GM19372 (cell line): ENCODE data around the gene CHST15.
"Not testable (repeated sequence)": the region's sequence is repeated elsewhere in the genome, so short reads cannot be mapped to it uniquely, and the experiment has no call there.

Source experiments
- ATAC-seq: cut with Tn5 transposase; IDR thresholded peaks from one replicate; pipeline ENCODE4 v1.9.1; 2021; ENCODE audit warnings: mild to moderate bottlenecking, low read depth, moderate library complexity; ENCODE audit not compliant: unreplicated experiment

Gene CHST15

DNA sequence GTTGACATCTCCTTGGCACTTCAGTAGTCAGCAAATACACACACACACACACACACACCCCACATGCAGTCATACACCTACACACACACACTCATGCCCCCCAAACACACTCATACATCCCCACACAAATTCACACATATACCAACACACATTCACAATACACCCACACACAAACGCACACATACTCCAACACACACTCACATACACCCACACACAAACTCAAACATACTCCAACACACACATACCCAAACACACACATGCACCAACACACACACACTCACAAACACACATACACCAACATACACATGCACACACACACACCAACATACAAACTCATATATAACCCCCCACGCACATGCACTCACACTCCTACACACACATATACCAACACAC, 31.4 kb upstream of the CHST15 start:
- ATAC-seq: no peak

DNA sequence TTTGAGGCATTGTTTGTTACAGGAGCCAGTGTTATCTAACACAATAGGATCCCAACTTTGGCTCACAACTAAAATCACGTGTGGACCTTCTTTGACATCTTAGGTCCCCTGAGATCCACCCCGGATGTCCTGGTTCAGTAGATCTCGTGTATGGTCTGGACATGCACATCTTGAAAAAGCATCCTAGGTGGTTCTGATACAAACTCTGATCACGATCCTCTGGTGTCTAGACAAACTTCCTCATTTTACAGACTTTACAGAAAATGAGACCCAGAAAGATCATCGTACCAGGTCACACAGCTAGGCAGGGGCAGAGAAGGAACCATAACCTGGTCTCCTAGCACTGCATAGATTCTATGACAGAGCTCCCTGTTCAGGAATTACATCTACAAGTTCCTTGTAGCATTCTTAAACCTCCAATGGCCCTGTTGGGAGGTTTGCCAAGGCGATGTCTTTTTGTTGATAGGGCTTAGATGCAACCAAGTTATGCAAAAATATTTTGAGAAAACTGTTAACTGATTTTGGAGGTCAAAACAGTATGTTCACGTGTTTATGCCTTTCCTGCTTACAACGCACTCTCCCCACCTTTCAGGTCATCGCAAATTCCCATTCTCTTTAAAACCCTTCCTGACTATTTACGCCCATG, 30.8 kb upstream of the CHST15 start:
- no peak for ATAC-seq

DNA sequence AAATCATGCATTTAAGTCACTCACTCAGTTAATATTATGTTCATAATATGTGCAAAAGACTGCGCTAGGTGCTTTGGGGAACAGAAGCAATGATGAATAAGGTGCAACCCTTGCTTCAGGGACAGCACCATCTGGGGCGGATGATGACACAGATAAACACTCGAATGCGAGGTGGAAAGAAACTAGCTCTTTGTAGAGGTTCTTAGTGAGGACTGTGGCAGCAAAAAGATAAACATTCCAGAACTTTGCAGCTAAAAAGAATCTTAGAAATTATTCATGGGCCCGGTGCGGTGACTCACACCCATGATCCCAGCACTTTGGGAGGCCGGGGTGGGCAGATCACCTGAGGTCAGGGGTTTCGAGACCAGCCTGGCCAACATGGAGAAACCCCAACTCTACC, 29.8 kb upstream of the CHST15 start:
- no peak for ATAC-seq

DNA sequence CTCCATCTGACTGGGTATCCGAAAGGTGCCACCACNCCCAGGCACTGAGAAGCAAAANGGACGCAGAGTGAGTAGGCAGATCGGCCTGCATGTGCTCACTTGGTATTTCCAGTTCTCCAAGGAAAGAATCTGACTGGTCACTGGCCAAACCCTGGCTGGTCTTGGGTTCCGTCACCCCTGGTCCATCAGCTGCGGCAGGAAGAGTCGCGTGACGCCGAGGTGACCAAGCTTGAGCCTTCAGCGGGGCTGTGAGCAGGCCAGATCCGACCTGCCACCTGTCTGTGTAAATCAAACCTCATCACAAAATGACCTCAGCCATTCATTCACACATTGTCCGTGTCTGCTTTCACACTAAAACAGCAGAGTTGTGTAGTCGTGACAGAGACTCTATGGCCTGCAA, 28.8 kb upstream of the CHST15 start:
- no peak for ATAC-seq

DNA sequence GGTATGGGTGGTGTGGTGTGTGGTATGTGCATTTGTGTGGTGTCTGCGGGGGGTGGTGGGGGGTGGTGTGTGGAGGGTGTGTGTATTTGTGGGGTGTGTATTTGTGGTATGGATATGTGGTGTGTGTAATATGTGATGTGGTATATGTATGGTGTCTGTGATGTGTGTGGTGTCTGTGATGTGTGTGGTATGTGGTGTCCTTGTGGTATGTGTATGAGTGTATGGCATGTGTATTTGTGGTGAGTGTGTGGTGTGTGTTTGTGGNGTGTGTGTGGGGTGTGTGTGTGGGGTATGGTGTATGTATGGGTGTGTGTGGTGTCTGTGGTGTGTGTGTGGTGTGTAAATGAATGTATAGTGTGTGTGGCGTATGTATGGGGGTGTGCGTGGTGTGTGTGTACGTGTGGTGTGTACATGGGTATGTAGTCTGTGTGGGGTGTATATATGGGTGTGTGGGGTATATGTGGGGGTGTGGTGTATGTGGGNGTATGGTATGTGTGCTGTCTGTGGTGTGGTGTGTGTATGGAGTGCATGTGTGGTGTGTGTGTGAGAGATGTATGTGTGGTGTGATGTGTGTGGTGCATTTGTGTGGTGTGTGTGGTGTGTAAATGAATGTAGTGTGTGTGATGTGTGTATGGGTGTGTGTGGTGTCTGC, 27.1 kb upstream of the CHST15 start:
- ATAC-seq: no peak

DNA sequence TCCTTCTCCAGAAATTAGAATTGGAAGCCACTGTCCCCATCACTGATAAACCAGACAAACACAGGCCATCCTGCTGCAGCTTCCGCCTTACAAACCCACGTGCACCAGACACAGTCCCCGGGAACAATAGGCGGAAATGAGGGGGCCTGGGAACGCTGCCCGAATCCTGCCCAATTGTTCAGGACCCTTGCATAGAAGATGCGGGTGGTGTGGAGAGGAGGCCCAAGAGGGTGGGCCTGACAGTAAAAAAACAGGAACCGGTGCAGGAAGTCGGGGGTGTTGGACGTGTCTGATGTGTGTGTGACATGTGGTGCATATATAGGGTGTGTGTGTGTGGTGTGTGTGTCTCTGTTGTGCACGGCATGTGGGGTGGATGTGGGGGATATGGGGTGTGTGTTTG, 26.5 kb upstream of the CHST15 start:
- ATAC-seq: no peak

DNA sequence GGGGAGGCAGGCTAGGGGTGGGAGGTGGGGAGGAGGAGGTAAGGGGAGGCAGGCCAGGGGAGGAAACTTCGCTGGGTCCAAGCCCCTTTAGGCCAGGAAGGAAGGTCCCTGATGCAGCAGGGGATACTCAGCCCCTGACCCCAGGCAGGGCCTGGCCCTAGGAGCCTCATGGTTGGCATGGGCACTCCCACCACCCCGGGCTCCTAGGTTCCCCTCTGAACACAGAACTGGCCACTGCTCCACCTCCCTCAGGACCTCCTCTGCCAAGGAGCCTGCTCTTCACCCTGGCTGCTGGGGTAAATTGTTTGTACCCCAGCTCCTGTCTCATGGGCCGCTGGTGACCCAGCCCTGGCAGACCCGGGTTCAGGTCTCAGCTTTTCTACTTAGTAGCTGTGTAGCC, 25.8 kb upstream of the CHST15 start:
- ATAC-seq: no peak

DNA sequence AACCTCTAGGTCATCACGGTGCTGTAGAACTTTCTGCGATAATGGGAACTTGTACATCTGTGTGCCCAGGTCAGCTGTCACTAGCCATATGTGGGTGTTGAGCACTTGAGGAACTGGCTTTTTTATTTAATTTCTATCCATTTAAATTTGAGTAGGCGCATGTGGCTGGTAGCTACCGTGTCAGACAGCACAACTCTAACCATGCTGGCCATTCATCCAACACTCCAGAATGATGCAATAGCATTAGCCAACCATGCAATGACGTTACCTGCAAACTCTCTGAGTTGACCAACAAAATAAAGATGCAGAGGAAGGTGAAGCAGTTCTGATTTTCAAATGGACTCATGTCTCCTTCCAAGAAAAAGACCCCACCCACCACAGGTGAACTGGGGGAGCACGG, 24.4 kb upstream of the CHST15 start:
- no peak for ATAC-seq

DNA sequence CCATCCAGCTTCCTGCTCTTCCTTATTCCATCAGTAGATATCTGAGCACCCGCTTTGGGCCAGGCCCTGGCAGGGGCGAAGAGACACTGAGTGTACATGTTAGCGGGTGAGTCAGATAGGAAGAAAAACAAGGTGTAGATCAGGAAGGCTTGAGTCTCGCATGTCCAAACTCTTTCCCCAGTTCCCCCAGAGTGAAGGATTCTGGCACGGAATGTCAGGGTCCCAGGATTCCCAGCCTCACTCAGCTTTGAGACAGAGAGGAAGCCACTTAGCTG, 24.1 kb upstream of the CHST15 start:
- ATAC-seq: no peak

DNA sequence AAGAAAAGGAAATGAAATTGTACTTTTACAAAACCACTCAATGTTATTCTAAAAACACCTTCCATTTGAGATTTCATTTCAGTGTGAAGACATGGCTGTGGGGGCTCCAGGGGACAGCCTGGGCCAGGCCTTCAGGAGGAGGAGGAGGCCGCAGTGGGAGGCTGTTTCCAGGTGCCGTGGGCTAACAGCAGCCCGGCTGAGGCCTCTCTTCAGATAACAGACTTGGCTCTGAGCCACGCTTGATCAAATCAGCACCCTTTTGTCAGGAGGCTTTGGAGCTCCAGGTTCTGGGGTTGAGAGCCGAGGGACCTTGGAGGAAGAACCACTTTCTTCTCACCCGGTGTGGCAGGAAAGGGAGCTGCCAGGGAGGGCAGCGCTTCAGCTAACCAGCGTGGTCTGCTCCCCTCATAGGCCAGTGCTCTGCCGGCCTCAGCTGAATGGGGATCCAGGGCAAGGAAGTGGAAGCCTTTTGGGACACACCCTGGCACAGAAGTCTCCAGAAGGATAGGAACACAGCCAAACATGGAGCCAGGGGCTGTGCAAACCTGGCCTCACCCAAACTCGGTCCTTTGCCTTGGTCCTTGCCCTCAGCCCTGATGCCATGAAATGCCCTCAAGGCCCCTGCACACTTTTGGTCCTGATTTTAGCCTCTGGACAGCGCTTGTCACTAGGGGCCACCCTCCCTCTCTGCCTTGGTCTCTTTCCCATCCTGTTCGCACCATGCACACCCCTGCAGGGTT, 23.5 kb upstream of the CHST15 start:
- no peak for ATAC-seq

DNA sequence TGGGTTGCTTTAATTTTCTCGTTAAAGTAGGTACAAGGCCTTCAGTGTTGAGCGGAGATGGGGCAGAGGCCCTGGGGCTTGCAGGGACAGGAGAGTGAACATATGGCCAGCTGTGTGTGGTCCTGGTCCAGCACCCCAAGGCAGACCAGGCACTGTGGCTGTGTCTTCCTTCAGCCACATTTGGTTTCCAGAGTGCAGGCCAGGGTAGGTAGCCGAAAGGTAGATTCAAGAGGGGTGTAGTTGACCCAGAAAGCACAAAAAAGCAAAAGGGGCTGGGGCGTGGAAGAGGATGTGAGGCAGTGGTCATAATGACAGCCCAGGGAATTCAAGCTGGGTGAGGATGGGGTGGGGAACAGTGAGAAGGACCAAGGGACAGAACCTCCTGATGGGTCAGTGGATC, 21.3 kb upstream of the CHST15 start:
- ATAC-seq: no peak

DNA sequence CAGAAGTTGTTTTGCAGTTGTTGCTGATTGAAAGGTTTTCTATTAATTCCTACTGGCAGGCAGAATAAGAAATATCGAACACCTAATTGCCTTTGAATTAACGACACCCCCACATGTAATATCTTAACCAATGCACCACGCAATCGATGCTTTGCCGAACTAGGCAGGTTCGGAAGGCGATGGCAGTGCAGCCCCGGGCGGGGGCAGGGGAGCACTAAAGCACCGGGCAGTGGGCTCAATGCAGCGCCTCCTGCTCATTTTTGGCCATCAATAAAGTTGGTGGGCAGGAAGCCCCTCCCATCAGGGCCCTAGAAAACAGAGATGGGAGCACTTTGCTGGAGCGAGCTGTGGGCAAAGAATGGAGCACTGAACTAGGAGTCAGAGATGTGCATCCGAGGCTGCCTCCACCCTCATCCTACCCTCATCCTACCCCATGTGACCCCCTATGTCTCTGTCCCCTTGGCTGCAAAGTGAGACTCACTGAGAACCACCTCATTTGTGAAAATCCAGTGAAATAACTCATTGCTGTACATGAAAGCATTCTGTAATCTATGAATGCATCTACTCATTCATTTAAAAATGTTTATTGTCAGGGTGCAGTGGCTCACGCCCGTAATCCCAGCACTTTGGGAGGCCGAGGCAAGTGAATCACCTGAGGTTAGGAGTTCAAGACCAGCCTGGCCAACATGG, 19.6 kb upstream of the CHST15 start:
- ATAC-seq: no peak

DNA sequence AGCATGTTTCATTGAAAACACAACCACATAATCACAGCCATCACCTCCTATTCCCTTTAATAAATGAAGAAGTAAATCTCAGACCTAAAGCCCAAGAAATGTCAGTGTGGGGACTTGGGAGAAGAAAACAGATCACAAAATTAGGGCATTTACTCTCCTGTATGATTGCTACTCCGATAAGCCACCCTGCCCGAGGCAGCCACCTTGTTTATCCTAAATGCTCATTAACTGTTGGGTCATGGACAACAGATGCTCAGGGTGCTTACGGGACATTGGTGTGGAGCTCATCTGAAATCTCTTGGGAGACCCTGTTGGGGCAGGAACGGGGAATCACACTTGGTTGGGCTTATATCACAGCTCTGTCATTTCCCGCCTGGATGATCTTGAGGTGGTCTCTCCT, 17.5 kb upstream of the CHST15 start:
- ATAC-seq: no peak

DNA sequence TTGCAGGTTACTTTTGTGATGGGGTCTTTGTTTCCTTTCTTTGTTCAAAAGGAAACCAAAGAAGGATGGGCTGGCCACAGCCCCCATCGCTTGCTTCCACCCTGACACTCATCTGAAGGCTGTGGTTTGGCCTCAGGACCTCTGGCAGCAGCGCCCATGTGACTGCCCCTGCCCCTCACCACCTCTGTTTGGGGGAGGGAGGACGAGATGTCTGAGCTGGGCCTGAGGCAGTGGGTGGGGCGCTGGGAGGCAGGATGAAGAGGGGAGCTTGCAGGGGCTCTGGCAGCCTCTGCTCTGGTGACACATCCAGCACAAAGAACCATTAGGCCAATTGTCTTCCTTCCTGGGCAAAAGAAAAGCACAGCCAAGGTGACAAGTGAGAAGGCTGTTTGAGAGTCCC, 15.9 kb upstream of the CHST15 start:
- ATAC-seq: no peak

DNA sequence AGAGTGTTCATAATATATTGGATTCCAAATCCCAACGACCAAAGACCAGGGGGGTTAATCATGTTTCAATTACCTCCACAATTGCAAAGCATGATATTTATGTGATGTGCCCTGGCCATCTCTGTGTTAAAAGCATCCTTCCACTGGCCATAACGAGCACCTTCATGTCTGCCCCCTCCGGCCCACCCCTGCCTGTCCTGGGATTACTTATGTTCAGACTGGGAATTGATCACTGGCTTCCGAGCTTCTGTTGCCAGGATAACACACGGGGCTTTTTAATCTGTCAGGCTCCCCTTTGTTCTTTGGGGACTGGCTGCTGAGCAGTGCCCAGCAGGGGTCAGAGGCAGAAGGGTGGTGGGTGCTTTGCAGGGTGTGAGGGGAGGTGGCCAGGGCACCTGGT, 13.7 kb upstream of the CHST15 start:
- ATAC-seq: no peak

DNA sequence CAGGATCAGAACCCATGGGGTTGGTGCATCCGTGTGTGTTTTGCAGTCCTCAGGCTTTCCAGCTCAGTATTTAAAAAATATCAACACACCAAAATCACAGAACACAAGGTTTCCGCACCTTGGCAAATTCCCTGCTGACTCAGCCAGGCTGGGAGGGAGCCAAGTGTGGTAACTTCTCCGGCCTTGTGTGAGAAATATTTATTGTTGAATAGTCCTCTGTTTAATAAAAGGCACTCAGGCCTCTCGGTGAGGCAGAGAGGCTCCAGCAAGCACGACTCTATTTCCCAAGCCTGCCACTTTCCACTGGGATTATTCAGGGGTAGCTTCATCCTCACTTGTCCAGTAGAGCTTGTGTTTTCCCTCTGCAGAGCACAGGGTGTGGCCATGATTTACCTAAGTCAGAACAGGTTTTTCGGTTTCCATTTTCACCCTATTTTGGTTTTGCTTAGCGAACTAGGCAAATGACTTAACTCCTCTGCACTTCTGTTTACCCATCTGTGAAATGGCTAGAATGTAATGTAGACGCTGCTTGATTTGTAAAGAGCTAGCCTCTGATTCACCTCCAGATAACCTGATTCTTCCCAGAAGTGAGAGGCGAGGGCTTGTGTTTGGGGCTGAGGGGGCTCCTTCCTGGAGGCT, 13.0 kb upstream of the CHST15 start:
- ATAC-seq: peak; percentile 82

DNA sequence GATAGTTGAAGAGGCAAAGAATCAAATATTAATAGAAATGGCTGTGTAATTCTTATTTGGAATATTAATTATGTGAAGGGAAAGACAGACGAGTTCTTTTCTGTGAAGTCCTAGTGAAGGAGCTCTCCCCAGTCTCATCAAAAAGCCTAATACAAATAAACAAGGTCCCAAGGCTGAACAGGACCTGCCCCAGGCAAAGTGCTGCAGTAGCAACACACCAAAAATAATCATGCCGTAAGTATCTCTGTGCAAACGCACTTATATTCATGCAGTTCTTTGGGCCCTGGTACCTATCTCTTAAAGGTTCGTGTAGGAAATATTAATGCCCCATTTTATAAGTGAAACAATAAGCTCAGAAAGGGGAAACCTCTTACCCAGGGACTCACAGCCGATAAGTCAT, 12.2 kb upstream of the CHST15 start:
- ATAC-seq: no peak

DNA sequence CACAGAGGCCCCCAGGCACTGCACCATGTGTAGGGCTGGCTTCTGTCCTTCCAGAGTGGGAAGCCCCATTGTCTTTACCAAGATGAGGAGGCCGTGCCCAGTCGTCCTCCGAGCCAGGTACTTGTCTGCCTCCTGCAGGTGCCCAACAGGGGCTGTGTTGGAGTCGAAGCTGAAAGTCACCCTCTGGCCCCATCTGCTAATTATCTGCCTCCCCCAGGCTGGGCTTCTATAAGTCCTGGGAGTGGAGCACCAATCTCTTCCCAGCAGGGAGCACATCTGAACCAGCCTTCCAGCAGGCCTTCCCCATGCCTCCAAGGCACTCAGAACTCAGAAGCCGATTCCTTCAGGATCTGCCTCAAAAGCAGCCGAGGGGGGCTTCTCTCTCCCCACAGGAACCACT, 11.6 kb upstream of the CHST15 start:
- ATAC-seq: no peak

DNA sequence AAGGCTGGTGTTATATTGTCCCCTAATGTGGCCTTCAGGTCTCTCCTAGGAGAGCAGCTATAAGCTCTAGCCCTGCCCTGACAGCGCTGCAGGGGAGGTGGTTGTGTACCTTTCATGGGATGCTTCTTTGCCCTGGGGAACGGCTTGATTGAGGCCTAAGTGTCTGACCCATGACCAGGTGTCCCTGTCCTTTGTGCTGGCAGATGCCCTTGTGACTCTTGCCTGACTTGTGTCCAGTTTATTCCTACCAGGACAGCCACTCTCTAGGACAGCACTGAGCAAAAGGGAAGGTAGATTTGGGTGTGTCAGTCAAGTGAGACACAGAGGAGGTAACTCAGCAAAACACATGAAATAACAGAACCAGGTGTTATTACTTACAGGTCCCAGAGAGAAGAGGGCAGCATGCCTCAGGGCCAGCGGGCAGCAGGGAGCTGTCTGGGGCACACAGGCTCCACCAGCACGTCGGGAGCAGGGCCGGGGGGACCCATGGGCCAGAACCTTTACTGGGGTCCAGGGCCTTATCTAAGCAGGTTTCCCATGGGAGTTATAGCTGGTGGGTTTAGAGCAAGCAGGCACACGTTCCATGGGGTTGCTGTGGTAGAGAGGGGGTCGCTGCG, 10.7 kb upstream of the CHST15 start:
- no peak for ATAC-seq

DNA sequence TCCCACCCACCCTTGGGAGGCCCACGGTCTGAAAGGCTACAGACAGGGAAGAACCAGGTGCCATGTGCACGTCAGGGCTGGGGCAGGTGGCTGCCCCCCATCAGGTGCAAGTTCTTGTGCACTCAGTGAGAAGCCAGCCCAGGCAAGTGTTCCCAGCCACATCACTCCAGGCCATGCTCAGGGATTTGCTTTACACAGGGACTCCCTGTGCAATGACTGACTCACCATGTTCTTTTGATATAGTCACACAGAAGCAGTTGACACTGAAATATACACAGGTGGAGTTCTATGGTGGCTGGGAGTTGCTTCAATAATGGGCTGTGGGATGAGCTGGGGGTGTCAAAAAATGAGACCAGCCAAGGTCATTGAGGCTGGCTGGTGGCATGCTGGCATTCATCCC, 8.0 kb upstream of the CHST15 start:
- no peak for ATAC-seq

DNA sequence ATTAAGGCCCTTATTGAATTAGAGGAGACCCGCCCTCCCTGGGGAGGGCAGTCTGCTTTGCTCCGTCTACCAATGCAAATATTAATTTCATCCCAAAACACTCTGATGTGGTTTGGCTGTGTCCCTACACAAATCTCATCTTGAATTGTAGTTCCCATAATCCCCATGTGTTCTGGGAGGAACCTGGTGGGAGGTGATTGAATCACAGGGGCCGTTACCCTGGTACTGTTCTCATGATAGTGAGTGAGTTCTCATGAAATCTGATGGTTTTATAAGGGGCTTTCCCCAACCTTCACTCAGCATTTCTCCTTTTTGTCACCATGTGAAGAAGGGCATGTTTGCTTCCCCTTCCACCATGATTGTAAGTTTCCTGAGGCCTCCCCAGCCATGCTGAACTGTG, 7.3 kb upstream of the CHST15 start:
- not testable (repeated sequence) for ATAC-seq
